Measurements from ENCODE around the gene CBX5. TPM values are rescaled to one million over a fixed set of nuclear protein-coding genes. Genes with fewer than 3 reads are reported as not detected.
"Not testable (repeated sequence)": the region's sequence is repeated elsewhere in the genome, so short reads cannot be mapped to it uniquely, and the experiment has no call there.

CBX5 gene
- polyA plus RNA-seq (ENCODE audit: insufficient read depth in 1 of 5, insufficient read length in 5 of 5, low replicate concordance in 1 of 5) = 100 to 1,000 TPM in 4 of 5 donors, 10 to 100 TPM in 1; 78.1 to 132 (median 110) TPM
- long read RNA-seq, donor 1, full-length matches to known transcripts = 24 of 4,724 reads
- long read RNA-seq, donor 1, partial matches to known transcripts = 2,768 of 4,724 reads
- long read RNA-seq, donor 1, other reads (novel, unspliced or antisense) = 1,932 of 4,724 reads
- long read RNA-seq, donor 2, full-length matches to known transcripts = 12 of 2,445 reads
- long read RNA-seq, donor 2, partial matches to known transcripts = 1,152 of 2,445 reads
- long read RNA-seq, donor 2, other reads (novel, unspliced or antisense) = 1,281 of 2,445 reads
- long read RNA-seq, donor 3, full-length matches to known transcripts = 14 of 4,552 reads
- long read RNA-seq, donor 3, partial matches to known transcripts = 2,730 of 4,552 reads
- long read RNA-seq, donor 3, other reads (novel, unspliced or antisense) = 1,808 of 4,552 reads
- long read RNA-seq, donor 4, full-length matches to known transcripts = 17 of 2,929 reads
- long read RNA-seq, donor 4, partial matches to known transcripts = 1,648 of 2,929 reads
- long read RNA-seq, donor 4, other reads (novel, unspliced or antisense) = 1,264 of 2,929 reads
- long read RNA-seq, donor 5, full-length matches to known transcripts = 32 of 5,629 reads
- long read RNA-seq, donor 5, partial matches to known transcripts = 3,424 of 5,629 reads
- long read RNA-seq, donor 5, other reads (novel, unspliced or antisense) = 2,173 of 5,629 reads
- long read RNA-seq, donor 6, full-length matches to known transcripts = 31 of 61 reads
- long read RNA-seq, donor 6, partial matches to known transcripts = 30 of 61 reads
- long read RNA-seq, donor 6, other reads (novel, unspliced or antisense) = 0 of 61 reads
- long read RNA-seq, donor 7, full-length matches to known transcripts = 26 of 51 reads
- long read RNA-seq, donor 7, partial matches to known transcripts = 25 of 51 reads
- long read RNA-seq, donor 7, other reads (novel, unspliced or antisense) = 0 of 51 reads
- long read RNA-seq, donor 8, full-length matches to known transcripts = 10 of 16 reads
- long read RNA-seq, donor 8, partial matches to known transcripts = 6 of 16 reads
- long read RNA-seq, donor 8, other reads (novel, unspliced or antisense) = 0 of 16 reads

DNA sequence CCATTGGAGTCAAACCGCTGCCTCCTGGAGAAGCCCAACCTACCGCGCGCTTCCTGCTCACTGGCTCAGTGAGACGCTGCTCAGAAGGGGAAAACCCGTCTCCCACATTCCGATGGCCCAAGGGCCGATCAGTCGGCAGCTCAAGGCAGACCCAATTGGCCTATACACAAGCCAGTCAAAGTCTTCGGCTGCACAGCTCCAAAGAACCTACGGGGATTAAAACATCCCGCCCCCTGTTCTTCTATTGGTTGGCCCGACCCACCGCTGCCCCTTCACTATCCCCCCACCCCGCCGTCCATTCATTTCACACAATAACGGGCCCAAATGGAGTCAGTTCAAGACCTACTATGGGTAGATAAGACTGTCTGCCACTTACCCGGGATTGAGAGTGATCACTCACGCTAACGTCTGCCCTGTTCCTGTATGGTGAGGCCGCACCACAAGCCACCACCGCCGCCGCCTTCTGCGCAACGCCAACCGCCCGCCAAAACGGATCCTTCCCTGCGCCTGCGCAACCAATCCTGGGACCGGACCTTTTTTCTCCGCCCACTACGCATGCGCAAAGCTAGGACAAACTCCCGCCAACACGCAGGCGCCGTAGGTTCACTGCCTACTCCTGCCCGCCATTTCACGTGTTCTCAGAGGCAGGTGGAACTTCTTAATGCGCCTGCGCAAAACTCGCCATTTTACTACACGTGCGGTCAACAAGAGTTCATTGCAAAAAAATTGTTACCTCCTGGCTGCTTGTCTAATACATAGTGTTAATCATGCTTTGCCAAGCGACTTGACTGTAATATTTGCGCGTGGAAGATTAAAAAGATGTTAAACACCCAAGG is at the start of gene CBX5:
Gene CBX5 (minus strand): TSS at position 491 of the 836 bp plus-strand sequence. CDS start 22,472 bp downstream, outside the sequence.
- peak; percentile 99 for DNase-seq

DNA sequence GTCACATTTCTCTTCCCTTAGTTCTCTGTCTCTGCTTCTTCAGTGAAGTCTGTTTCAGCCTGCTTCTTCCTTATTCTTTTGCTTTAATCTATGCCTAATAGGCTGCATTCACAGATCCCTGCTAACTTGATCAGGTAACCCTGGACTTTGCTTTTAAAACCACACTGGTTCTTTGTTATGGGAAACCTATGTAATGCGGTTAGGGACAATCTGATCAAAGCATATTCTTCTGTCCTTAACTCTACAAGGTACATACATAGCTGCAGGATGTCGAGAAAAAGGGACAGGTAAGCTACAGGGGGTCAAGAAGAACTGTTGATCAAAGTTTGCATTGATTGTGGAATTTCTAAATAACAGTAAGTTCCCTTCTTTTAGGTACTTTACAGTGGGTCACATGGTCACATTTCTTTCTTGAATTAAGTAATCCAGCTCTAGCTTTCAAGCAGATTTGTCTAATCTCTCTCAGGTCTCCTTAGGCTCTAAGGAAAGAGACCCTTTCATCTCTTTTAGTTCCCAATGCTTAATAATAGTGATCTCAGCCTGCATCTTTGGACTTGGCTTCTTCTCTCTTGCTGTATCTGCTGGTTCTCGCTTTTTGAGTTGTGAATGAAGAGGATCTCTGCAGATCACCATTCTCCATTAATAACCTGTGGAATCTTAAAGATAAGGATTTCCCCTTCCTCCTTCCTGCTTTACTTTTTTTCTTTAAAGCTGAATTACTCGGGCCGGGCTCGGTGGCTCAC is 48.8 kb upstream of the CBX5 start:
- DNase-seq = no peak

DNA sequence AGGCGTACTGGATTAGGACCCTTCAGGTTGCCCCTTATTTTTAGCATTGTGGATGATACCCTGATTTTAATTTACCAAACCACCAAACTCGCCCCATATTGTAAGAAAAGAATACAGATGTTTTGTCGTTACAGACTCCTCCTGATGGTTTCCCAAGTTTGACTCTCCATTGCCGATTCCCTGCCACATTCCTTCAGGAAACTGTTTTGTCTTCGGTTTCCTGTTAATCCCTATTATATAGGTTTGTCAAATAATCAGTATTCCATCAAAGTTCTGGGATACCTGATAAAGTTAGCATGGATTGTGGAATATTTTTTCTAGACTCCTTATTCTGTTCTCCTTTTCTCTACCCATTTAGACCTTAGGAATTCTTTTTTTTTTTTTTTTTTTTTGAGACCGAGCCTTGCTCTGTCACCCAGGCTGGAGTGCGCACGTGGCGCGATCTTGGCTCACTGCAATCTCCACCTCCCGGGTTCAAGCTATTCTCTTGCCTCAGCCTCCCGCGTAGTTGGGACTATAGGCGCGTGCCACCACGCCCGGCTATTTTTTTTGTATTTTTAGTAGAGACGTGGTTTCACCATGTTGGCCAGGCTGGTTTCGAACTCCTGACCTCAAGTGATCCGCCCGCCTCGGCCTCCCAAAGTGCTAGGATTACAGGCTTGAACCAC is 45.7 kb upstream of the CBX5 start:
- not testable (repeated sequence) for DNase-seq

- DNase-seq = peak; percentile 95 to 97
These were observed 44.9 kb upstream of the CBX5 start, which contains the start of gene COPZ1 for GRCh38 chr12:54324617-54325441. COPZ1 (plus strand) TSS chr12:54325131; CDS start chr12:54325164, 33 bp downstream.

GRCh38 chr12:54321363-54321762 is 41.4 kb upstream of the CBX5 start:
- DNase-seq = no peak

GRCh38 chr12:54312309-54312708 is 32.4 kb upstream of the CBX5 start:
- not testable (repeated sequence) for DNase-seq

- no peak for DNase-seq
These were observed 31.1 kb upstream of the CBX5 start for GRCh38 chr12:54311051-54311450.

DNA sequence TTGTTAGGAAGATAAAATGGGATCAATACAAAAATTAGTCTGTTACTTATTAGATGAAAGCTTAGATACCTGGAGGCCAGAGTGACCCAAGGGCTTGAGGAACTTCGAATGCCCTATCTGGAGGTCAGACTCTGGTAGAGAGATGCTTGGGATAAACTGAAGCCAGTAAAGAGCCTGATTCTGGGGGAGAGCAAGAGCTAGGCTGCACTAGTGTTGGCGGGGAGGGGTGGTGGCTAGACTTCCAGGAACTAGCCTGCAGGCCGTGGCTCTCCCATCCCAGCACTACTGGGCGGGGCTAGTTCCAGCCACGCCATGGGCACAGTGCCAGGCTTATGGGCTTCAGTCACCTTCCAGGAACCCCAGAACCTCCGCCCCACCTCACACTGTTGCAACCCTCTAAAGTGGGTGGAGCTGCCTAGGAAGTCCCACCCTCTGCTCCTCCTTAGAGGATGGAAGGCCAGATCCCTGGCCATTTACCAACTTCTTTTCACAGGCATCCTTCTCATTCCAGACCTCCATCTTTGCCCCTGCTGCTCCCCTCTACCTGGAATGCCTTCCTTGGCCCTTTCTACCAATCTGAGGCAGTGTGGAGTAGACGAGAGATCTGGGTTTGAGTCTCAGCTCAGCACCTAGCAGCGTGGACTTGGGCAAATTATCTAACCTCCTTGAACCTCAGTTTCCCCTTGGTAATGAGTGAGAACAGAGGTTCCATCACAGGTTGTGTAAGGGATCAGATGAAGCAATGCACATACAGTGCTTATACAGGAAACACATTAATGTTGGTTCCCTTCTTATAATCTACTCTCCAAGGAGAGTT is 27.2 kb upstream of the CBX5 start:
- peak in 1 of 2 donors; percentile 35 for DNase-seq

GRCh38 chr12:54304187-54304810 is 24.4 kb upstream of the CBX5 start:
- peak in 1 of 2 donors; percentile 46 for DNase-seq

GRCh38 chr12:54303640-54304039 is 23.7 kb upstream of the CBX5 start:
- no peak for DNase-seq

DNA sequence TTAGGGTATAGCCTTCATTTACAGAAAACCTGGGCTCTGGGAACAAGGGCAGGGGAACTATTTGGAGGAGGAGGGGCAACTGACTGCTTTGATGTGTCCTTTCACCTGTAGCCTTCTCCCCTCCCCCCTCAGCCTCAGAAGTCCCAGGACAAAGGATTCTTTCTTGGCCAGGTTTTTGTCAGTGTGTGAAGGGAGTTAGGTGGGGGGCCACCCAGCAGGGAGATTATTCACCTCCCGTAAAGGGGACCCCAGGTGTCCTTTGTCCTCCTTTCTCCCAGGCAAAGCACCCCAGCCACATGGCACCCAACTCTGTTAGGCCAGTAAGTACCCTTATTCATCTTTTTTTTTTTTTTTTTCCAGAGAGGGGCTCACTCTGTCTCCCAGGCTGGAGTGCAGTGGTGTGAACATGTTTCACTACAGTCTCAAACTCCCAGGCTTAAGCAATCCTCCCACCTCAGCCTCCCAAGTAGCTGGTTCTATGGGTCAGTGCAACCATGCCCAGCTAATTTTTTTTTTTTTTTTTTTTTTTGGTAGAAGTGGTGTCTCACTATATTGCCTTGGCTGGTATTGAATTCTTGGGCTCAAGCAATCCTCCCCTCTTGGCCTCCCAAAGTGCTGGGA is 21.6 kb upstream of the CBX5 start:
- DNase-seq = no peak

GRCh38 chr12:54300732-54301427 is 21.0 kb upstream of the CBX5 start, which contains the start of gene NFE2:
NFE2 (minus strand) TSS chr12:54301015; CDS start chr12:54295248, 5,767 bp downstream.
- peak in 1 of 2 donors; percentile 33 for DNase-seq

DNA sequence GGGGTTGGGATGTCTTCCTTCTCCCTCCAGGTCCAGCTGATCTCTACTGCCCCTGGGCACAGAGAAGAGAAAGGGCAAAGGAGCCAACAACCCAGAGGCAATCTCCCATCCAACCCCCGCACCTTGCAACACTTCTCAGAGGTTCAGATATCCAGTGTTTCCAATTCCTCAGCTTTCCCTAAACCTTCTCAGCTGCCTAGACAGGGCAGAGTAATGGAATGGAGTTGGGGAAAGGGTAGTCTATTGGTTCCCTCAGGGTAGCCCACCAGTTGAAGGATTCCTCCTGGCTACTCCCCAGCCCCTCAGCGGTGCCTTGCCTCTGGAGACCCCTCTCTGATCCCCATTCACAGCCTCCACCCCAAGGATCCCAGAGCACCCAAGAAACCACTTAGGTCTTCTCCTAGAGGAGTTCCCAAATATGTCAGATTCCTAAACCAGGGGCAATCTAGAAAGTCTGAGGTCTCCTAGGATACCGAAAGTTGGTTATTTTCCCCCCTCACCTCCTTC is 20.4 kb upstream of the CBX5 start:
- DNase-seq = no peak

- DNase-seq = no peak
These were observed 19.7 kb upstream of the CBX5 start for GRCh38 chr12:54299515-54300224.

DNA sequence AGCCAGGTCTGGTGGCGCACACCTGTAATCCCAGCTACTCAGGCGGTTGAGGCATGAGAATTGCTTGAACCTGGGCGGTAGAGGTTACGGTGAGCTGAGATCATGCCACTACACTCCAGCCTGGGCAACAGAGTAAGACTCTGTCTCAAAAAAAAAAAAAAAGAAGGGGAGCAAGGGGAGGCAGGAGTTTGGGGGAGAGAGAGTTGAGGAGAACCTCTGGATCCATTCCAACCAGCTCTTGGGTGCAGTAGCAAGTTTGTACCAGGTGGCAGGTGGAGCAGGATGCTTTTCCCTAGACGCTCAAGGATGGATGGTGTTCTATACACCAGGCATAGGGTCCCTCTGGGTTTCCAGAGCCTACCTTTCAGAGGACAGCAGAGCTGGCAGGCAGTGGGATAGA is 19.0 kb upstream of the CBX5 start:
- no peak for DNase-seq

Data from right lung (tissue), 10 donors.